ENCODE results near the gene TGFB2.

- TF ChIP-seq CTCF (IDR thresholded peaks at IDR 0.05) (no peak), POLR2A (IDR thresholded peaks at IDR 0.05) (no peak)
Measured at GRCh38 chr1:218323568-218324225, 21.4 kb upstream of the TGFB2 start.

All from gastroesophageal sphincter (tissue), 3 donors.